VCaP (cell line): ENCODE results near the gene SIMC1.

Source experiments
- H3K27ac ChIP-seq: fragments of 450-650 bp; 2 replicates; pipeline ENCODE4 v1.5.1; 2017
- CTCF ChIP-seq: fragments of 450-650 bp; conservative IDR thresholded peaks from 2 replicates; pipeline ENCODE4 v1.5.1; 2017; ENCODE audit warnings: mild to moderate bottlenecking, moderate library complexity

The SIMC1 gene

GRCh38 chr5:176334031-176334770 is 96.0 kb downstream of the SIMC1 start:
- TF ChIP-seq CTCF = no peak
- H3K27ac ChIP-seq = no peak overlapping the region

- no peak overlapping the region for H3K27ac ChIP-seq
- no peak for TF ChIP-seq CTCF
These were observed 99.7 kb downstream of the SIMC1 start for GRCh38 chr5:176337913-176338312.

GRCh38 chr5:176339304-176339703 is 101.1 kb downstream of the SIMC1 start:
- no peak overlapping the region for H3K27ac ChIP-seq
- no peak for TF ChIP-seq CTCF

- no peak overlapping the region for H3K27ac ChIP-seq
These were observed 103.3 kb downstream of the SIMC1 start for GRCh38 chr5:176341325-176342157.

GRCh38 chr5:176342158-176342483 is 103.9 kb downstream of the SIMC1 start:
- no peak for TF ChIP-seq CTCF
- no peak overlapping the region for H3K27ac ChIP-seq

More at GRCh38 chr5:176341325-176342157, 103.3 kb downstream of the SIMC1 start:
- TF ChIP-seq CTCF = no peak

GRCh38 chr5:176342766-176343458 is 104.7 kb downstream of the SIMC1 start:
- no peak for TF ChIP-seq CTCF
- H3K27ac ChIP-seq = no peak overlapping the region

GRCh38 chr5:176350416-176350815 is 112.2 kb downstream of the SIMC1 start:
- H3K27ac ChIP-seq = no peak overlapping the region
- TF ChIP-seq CTCF = no peak
